Measurements from ENCODE around the gene ZC3H15.

The ZC3H15 gene

DNA sequence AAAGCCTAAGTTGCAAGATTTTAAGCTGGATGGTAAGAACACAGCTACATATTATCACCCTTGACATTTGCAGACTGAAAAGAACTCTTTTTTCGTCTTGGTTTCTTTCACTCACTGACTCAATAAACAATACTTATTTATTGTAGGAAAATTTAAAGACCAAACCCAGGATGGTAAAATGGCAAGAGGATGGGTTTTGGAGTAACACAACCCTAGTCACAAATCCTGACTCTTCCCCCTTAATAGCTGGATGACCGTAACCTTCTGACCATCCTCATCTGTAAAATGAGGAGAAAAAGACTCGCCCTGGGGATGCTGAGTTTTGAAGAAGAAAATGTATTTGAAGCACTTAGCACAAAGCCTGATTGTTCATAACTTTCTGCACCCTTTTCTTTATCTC is 48.3 kb downstream of the ZC3H15 start:
- Histone ChIP-seq H3K27ac (no peak overlapping the region), H3K4me3 (ENCODE audit: low read depth, low read length) (no peak overlapping the region), H3K36me3 (replicated peaks) (no peaks in the 10 kb centered on the region), H3K27me3 (replicated peaks) (no peaks in the 10 kb centered on the region)
- DNase-seq = no peak
- in situ Hi-C loops (cut with HindIII; ENCODE audit: low pct_ligation_motif_present, low sequenced_read_pairs) = no loop called here
- TF ChIP-seq, protein P1, sequence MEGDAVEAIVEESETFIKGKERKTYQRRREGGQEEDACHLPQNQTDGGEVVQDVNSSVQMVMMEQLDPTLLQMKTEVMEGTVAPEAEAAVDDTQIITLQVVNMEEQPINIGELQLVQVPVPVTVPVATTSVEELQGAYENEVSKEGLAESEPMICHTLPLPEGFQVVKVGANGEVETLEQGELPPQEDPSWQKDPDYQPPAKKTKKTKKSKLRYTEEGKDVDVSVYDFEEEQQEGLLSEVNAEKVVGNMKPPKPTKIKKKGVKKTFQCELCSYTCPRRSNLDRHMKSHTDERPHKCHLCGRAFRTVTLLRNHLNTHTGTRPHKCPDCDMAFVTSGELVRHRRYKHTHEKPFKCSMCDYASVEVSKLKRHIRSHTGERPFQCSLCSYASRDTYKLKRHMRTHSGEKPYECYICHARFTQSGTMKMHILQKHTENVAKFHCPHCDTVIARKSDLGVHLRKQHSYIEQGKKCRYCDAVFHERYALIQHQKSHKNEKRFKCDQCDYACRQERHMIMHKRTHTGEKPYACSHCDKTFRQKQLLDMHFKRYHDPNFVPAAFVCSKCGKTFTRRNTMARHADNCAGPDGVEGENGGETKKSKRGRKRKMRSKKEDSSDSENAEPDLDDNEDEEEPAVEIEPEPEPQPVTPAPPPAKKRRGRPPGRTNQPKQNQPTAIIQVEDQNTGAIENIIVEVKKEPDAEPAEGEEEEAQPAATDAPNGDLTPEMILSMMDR (IDR thresholded peaks at IDR 0.05; ENCODE audit: low read depth, low read length, missing control alignments) = no peak

DNA sequence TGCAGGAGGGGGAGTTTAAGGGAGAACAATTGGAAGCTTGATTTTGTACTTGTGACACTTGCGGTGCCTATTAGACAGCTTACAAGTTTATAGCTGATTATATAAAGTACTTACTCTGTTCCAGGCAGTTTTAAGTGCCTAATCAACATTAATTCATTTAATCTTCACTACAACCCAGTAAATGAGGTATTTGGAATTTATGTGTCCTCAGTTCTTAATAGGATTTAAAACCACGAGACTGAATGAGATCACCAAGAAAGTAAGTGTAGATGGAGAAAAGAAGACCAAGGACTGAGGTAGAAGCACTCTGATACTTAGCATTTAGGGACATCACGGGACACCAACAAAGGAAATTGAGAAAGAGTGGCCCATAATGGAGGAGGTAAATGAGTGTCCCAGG is 49.8 kb downstream of the ZC3H15 start:
- Histone ChIP-seq H3K36me3 (replicated peaks) (no peaks in the 10 kb centered on the region), H3K27me3 (replicated peaks) (no peaks in the 10 kb centered on the region), H3K4me3 (ENCODE audit: low read depth, low read length) (no peak overlapping the region), H3K27ac (no peak overlapping the region)
- in situ Hi-C loops (cut with HindIII; ENCODE audit: low pct_ligation_motif_present, low sequenced_read_pairs) = no loop called here
- DNase-seq = no peak
- TF ChIP-seq, protein P1 (IDR thresholded peaks at IDR 0.05; ENCODE audit: low read depth, low read length, missing control alignments) = no peak

DNA sequence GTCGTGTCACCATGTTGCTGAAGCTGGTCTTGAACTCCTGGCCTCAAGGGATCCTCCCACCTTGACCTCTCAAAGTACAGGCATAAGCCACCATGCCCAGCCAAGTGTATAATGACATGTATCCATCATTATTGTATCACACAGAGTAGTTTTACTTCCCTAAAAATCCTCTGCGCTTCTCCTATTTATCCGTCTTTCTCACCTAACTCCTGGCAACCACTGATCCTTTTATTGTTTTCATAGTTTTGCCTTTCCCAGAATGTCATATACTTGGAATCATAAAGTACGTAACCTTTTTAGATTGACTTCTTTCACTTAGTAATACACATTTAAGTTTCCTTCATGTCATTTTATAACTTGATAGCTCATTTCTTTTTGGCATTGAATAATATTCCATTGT is 51.0 kb downstream of the ZC3H15 start:
- DNase-seq = no peak
- Histone ChIP-seq H3K27me3 (replicated peaks) (no peaks in the 10 kb centered on the region), H3K4me3 (ENCODE audit: low read depth, low read length) (no peak overlapping the region), H3K36me3 (replicated peaks) (no peaks in the 10 kb centered on the region), H3K27ac (no peak overlapping the region)
- in situ Hi-C loops (cut with HindIII; ENCODE audit: low pct_ligation_motif_present, low sequenced_read_pairs) = no loop called here
- TF ChIP-seq, protein P1 (IDR thresholded peaks at IDR 0.05; ENCODE audit: low read depth, low read length, missing control alignments) = no peak

DNA sequence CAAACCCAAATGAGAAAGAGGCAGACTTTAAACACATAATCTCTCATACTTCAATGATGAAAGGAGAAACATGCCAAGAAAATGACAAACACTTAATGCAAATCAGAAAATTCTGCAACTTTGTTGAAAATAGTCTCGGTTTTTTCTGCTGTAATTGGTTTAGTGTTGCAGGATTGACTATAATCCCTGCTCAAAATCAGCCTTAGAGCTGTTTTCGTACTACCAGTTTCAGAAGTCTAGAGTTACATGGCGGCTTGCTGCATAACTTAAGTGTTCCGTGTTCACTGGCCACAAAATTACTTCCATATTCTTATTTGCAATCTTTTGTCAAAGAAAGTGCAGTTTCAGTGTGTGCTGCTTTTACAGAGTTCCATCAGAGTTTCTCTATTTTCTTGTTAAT is 54.9 kb downstream of the ZC3H15 start:
- Histone ChIP-seq H3K27ac (no peak overlapping the region), H3K36me3 (replicated peaks) (no peaks in the 10 kb centered on the region), H3K4me3 (ENCODE audit: low read depth, low read length) (no peak overlapping the region), H3K27me3 (replicated peaks) (no peaks in the 10 kb centered on the region)
- TF ChIP-seq, protein P1 (IDR thresholded peaks at IDR 0.05; ENCODE audit: low read depth, low read length, missing control alignments) = no peak
- no peak for DNase-seq
- in situ Hi-C loops (cut with HindIII; ENCODE audit: low pct_ligation_motif_present, low sequenced_read_pairs) = no loop called here

DNA sequence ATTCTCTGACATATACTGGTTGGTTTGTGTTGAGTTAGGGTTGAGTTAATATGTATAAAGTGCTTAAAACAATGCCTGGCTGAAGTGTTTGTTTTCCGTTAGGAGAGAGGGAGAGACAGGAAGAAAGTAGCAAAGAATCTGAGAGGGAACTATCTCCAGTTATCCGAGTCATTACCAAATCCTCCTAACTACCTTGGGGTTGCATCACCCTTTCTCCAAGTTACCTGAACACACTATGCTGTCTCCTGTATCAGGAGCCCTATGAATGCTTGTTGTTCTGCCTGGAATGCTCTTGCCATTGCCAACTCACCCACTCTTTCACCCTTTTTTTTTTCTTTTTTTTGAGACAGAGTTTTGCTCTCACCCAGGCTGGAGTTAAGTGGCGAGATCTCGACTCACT is 55.9 kb downstream of the ZC3H15 start:
- DNase-seq = no peak
- in situ Hi-C loops (cut with HindIII; ENCODE audit: low pct_ligation_motif_present, low sequenced_read_pairs) = no loop called here
- H3K4me3 ChIP-seq (ENCODE audit: low read depth, low read length) = no peak overlapping the region
- no peak overlapping the region for H3K27ac ChIP-seq
- TF ChIP-seq, protein P1 (IDR thresholded peaks at IDR 0.05; ENCODE audit: low read depth, low read length, missing control alignments) = no peak
- H3K36me3 ChIP-seq (replicated peaks) = no peaks in the 10 kb centered on the region
- H3K27me3 ChIP-seq (replicated peaks) = no peaks in the 10 kb centered on the region

DNA sequence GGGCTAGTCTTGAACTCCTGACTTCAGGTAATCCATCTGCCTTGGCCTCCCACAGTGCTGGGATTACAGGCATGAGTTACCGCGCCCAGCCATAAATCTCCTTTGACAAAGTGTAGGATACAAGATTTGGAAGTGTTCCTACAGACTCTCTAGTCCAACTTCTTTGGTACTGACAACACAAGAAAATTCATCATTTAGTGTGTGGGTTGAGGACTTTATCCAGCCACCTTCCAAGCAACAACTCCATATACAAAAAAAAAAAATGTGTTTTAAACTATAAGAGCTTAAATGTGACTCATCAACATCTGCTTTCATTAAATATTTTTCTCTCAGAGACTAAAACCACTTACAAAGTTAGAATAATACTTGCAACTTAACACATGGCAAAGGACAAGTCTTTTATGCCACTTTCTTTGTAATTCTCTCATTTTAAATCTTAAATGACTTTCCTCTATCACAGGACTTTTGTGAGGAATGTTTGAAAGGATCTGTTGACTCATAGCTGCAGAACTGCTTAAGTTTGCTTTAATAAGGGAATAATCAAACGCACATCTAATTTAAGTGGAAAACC is 57.6 kb downstream of the ZC3H15 start:
- no peak for DNase-seq
- Histone ChIP-seq H3K27me3 (replicated peaks) (no peaks in the 10 kb centered on the region), H3K36me3 (replicated peaks) (no peaks in the 10 kb centered on the region), H3K27ac (peak overlapping the region; percentile 97), H3K4me3 (ENCODE audit: low read depth, low read length) (peak overlapping the region; percentile 13)
- in situ Hi-C loops (cut with HindIII; ENCODE audit: low pct_ligation_motif_present, low sequenced_read_pairs) = no loop called here
- TF ChIP-seq, protein P1 (IDR thresholded peaks at IDR 0.05; ENCODE audit: low read depth, low read length, missing control alignments) = no peak

Measured in brain microvascular endothelial cell (primary cell).